ENCODE measurements around the gene RUBCN.
"Not testable (repeated sequence)": the region's sequence is repeated elsewhere in the genome, so short reads cannot be mapped to it uniquely, and the experiment has no call there.

Gene RUBCN

DNA sequence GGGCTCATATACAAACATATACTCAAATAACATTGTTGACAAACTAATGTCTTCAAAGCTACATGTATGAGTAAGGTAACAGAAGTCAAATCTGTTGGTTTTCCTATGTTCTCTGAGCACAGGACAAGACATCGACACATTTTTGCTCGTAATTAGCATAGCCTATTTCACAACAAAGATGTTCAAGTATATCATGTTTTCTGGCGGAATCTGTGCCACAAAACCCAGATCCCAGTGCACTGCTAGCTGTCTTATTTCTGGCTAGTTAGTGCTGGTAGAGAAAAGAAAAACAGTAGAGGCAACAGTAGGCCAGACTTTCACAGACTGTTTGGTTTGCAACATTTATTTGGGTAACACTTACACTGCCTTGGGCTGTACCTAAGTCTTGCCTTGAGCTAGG is 51.2 kb downstream of the RUBCN start:
- DNase-seq (ENCODE audit: low read depth), result no peak

DNA sequence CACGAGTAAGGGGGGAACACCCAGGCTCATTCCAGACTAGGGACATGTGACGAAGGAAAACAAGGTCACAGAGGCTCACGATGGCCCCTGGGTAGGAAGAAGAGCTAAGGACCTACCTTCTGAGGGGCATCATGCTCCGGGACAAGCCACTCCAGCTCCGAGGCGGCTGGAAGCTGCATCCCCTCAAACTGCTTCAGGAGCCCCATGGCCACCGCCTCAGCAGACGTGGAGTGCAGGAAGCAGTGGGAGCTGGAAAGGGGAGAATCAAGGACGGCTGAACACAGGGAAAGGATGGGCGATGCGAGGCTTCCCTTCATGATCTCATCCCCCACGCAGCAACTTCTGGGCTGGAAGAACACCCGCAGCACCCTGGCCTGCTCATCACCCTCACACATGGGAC is 53.5 kb downstream of the RUBCN start:
- DNase-seq (ENCODE audit: low read depth), result no peak

DNA sequence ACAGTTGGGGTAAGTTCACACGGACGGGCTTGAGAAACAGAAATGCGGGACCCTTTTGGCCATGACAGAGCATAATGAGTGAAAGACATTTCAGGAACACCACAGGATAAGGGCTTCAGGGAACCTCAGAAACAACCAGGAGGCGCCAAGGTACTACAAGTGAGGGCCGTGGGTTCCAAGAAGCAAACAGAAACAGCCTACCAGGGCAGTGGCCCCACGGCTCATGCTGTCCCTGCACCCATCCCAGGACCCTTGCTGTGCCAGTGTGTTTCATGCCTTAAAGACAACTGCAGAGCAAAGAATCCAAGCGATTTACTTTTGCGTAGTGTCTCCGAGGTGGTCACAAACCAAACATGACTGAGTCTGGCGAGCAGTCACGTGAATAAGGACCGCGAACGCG is 54.0 kb downstream of the RUBCN start:
- no peak for DNase-seq (ENCODE audit: low read depth)

DNA sequence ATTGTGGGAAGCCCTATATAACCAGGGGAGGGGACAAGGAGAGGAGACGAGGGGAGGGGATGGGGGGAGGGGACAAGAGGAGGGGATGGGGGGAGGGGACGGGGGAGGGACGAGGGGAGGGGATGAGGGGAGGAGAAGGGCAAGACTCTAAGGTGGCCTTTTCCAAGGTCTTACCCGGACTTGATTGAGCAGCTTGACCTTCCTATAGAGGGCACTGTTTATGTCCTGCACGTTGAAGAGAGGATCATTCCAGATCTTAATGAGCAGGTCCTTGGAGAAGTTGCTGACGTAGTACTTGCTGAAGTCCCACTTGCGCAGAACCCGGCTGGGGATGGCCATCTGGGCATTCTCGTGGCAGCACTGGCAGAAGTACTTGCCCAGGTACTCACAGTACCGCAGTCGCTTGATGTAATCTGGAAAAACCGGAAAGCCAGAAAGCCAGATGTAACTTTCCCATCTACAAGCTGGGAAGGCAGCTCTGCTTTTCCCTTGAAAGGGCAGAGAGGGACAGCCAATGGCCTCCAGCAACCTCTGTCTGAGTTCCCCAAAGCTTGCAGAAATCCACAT is 55.7 kb downstream of the RUBCN start:
- no peak for DNase-seq (ENCODE audit: low read depth)

DNA sequence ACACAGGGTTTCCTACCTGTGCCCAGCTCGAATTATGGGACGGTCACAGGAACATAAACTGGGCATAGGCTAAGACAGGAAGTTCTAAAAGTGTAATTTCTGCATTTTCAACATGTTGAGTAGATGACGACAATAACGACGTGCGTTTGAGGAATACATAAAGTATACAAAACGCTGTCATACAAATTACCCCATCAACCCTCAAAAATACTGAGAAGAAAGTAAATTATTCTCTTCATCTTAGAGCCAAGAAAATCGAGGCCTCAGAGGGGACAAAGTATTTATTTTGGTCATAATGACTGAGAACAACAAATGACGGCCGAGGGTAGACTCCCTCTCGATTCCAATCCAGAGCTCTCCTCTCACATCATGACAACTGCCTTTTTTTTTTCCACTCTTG is 60.8 kb downstream of the RUBCN start:
- DNase-seq (ENCODE audit: low read depth), result no peak

DNA sequence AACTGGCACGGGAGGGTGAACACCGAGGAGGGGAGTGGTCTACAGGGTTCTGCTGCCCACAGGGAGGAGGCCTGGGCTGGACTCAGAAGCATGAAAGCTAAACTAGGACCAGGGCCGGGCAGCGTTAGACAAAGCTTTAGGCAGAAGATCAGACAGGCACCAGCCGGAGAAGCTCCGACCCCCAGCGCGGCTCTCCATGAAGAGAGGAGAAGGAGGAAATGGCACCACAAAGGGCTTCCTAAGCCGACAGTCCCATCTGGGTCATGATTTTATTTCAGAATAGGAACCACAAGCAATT is 61.2 kb downstream of the RUBCN start:
- DNase-seq (ENCODE audit: low read depth), result no peak

DNA sequence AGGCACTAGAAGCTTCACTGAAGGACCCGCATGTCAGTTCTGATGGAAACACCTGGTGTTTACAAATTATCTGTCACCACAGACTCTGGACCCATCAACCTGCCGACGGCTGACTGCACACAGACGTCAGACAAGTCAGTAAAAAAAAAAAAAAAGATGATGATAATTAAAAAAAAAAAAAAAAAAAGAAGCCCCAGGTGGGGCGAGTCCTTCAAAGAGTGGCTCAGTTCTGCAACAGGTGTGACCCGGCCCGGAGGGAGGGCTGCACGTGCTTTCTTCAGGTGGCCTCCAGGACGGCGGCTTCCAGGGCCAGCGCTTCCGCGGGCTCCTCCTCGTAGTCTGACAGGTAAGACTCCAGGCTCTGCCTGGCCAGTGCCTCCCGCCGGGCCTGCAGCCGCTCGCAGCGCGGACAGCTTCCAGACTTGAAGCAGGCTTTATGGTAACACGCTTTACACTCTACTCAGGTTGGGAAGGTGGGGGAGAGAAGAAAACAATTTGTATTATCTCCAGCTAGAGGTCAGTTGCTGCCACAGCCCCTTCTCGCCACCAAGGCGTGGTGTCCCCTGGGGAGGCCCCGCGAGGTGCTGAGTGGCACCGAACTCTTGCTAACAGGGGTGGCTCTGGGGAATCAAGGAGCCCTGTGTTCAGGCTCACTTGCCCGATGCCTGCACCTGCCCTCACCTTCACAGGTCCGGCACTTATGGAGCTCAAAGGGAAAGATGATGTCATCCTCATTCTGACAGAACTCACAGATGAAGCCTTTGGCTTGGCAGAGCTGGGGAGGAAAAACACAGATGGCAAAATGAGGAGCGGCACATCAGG is 61.8 kb downstream of the RUBCN start:
- DNase-seq (ENCODE audit: low read depth), result no peak

DNA sequence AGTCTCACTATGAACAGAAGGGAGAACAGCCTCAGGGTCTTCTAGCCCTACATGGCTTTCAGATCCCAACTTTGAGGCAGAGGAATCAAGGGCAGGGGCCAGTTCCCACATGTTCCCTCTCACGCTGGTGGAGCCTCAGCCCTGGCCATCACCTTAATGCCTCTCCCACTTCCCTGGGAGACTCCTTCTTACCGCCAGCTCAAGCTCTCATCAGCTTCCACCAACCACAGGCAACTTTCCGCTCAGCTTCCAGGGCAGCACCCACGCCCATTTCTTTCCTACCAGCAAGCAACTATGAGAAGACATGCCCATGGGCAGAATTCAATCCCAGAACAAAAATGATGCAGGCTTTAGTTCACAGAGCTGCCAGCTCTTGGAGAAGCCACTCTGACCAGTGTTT is 63.5 kb downstream of the RUBCN start:
- no peak for DNase-seq (ENCODE audit: low read depth)

DNA sequence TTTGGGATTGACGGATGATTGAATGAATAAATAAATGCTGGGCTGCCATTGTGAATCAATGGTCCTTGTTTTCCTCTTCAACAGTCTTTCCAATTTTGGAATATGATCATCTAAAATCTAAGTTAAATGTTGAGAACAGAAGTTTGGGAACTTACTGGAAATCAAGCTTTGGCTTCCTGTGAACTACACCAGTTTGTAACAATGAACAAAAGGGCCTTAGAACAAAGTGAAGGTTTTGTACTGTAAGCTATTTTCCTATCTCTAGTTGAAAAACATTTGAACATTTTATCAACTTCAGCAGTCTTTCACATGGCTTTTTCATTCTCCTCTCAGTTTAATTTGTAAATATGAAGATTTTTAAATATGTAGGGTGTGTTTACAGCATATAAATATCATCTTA is 66.3 kb downstream of the RUBCN start:
- DNase-seq (ENCODE audit: low read depth), result no peak

DNA sequence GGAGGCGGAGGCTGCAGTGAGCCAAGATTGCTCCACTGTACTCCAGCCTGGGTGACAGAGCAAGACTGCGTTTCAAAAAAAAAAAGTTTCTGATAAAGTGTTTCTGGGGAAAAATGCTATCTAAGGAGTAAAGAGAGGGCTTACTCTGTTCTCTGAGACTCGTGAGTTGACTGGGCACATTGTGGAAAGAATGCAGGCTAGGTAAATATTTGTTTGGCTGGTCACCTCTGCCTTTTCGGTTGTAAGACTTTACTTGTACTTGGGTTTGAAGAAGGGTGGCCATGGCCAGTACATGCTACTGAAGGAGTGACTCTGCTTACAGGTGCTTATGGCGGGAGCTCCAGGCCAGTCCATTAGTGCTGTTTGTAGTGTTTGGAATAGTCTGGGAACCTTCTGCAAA is 68.7 kb downstream of the RUBCN start:
- DNase-seq (ENCODE audit: low read depth), result no peak

DNA sequence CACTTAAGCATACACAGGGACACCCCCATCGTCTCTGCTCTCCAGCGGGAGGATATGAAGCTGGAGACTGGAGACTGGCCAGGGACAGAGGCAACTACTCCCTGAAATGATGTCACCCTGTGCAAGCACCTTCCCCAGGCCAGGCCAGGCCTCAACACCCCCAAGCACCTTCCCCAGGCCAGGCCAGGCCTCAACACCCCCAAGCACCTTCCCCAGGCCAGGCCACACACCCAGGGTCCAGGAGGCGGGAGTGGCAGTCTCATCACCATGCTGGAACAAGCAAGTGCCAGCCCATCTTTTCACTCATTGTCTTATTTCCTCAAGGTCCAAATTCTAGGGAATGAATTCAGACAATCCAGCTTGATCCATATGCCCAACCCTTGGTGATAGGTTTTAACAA is 69.4 kb downstream of the RUBCN start:
- not testable (repeated sequence) for DNase-seq (ENCODE audit: low read depth)

DNA sequence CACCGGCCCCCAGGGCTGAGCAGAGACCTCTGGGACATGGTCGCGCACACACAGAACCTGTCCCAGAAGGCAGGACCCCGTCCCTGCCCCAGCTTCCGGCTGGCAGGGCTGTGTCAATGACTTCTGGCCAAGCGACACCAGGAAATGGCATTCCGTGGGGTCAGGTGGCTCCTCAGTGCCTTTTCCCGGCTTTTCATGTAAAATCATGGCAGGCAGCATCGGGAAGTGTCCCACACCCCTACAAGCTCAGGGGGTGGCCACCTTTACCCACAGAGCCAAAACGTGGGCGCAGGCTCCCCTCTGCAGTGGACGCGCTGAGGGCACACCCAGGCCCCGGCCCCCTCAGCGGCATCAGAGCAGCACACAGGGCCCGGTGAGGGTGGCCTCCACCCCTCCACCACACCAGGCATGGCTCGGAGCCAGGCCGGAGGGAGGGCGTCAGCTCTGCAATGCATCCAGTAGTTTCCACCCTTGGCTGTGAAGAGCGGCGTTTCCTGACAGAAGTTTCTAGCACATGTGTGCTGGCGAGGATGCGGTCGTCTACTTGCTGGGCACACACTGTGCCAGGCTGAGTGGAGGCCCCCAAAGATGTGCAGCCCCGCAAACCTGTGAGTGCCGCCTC is 70.4 kb downstream of the RUBCN start:
- not testable (repeated sequence) for DNase-seq (ENCODE audit: low read depth)

DNA sequence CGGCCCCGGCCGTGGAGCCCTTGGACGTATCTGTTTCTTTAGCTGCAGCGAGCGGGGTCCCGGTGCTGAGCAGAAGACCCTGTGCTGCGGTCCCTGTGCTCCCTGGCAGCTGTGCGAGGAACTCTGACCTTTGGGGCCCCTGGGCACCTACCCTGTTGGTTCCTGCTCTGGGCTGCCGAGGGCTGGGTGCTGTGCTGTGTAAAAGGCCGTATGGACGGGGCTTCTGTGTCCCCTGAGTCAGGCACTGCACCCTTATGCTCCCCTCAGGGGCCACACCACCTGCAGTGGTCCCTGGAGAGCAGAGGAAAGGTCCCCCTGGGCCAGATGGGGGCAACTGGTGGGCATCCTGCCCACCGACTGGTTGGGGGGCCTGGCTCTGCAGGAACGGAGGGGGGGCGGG is 71.2 kb downstream of the RUBCN start:
- DNase-seq (ENCODE audit: low read depth), result not testable (repeated sequence)

DNA sequence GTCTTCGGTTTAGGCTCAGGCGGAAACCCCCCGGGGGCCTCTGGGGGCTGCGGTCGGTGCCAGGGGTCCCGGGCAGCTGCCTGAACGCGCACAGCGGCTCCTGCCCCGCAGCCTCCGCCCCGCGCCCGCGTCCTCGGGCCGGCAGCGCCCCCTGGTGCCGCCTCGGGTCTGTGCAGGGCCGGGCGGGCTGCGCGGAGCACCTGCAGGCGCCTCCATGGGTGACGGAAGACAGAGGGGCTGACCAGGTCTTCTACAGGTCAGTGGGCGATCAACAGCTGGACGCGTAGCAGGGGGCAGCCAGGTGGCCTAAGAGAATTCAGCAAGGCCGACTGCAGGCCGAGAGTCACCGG is 71.6 kb downstream of the RUBCN start:
- DNase-seq (ENCODE audit: low read depth), result not testable (repeated sequence)

DNA sequence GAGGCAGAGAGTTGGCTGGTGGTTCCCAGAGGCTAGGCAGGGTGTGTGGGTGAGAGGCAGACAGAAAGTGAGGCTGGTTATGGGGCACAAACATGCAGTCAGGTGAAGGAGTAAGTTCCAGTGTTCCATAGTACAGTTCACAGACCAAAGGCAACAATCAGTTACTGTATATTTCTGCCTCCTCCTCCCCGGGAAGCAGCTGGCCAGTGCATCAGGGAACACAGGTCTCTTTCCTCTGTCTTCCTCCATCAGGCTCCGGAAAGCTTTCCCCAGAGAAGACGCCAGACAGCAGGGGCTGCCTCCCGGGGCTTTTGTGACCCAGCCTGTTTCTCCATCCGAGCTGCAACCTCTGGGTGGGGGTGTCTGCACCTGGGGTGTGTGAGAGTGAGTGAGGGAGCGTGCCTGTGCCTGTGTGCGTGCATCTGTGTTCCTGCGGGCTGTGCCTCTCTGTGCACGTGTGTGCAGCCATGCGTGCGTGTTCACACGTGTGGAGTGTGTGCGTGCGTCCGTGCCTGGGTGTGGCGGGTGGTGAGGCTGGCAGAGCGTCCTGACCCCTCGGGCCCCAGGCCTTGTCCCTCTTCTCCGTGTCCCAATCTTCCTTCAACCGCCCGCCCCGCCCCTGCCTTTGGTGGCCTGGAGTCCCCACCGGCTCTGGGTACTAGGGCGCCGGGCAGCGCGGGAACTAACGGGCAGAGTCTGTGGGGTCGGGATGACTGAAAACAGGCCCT is 72.1 kb downstream of the RUBCN start:
- DNase-seq (ENCODE audit: low read depth), result not testable (repeated sequence)

DNA sequence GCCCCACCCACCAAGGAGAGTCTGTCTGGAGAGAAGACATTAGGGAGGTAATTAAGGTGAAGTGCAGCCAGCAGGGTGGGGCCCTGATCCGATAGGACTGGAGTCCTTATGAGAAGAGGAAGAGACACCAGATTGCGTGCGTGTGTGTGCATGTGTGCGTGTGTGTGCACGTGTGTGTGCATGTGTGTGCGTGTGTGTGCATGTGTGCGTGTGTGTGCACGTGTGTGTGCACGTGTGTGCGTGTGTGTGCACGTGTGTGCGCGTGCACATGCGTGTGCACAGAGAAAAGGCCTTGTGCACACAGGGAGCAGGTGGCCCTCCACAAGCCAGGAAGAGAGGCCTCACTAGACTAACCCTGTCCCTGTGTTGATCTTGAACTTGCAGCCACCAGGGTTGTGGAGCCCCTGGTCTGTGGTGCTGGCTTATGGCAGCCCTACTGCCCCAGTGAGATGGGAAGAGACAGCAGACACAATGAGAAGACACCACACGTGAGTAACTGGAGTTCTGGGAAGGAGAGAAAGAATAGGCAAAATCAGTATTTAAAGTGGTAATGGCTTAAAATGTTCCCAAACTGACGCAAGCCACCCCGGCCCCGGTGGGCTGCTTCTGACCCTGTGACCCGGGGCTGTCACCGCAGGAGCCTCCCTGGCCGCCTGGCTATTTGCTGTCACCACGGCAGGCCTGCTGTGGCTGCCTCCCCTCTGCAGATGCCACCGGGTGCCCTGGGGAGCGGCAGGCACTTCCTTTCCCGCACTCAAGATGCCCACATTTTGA is 73.2 kb downstream of the RUBCN start:
- not testable (repeated sequence) for DNase-seq (ENCODE audit: low read depth)

DNA sequence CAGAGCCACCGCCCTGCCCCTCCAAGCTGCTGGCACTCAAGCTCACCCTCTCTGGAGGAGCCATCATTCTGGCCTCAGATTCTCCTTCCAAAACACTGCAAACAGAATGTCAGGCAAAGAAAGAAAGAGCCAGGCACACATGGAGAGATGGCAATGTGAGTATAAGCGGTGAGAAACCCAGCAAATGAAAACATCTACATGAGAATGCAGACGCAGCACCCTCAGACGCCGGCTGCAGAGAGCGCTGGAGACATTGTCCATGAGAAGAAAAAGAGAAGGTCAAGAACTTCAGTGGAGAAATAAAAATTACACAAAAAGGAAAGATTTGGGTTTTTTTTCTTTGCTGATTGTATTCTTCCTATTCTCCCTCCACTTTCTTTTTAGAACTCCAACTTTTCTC is 74.4 kb downstream of the RUBCN start:
- not testable (repeated sequence) for DNase-seq (ENCODE audit: low read depth)

DNA sequence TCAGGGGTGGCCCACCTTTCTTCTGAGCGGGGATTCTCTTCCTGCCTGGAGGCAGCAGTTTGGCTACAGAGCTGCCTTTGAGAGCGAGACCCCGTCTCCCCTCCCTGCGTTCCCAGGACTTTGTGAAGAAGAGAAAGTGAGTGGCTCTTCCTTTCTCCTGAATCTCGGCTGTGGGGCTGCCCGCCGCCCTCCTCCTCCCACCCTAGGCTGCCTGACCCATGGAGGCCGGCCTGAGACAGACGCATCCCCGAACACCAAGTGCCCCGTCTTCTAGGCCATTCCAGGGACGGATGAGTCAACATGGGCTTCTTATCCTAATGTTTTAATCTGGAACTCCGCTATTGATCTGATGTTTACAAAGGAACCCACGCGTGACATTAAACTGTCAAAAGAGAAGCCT is 74.8 kb downstream of the RUBCN start:
- not testable (repeated sequence) for DNase-seq (ENCODE audit: low read depth)

DNA sequence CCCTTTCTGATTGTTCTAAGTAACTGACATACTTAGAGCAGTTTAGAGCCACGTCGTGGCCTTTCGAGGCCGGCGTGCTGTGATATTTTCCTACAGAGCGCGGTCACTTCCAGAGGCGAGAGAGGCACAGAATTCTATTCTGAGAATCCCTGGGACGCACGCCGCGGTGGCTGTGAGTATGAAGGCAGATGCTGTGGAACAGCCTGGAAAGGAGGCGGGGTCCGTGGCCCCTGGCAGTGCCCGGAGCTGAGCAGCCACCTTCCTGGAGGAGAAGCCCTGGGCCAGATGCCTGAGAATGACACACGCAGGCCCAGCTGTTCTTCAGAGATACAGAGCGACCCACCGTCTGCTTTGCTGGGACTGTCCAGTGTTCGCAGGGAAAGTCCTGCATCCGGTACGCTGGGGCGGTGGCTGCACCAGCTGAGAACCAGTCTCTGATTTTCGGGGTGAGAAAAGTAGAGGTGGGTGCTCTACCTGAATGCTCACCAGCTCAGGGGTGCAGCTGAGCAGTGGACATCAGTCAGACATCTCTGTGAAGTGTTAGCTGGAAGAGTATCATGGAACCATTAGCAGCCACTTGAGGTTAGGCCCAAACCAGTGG is 75.4 kb downstream of the RUBCN start:
- not testable (repeated sequence) for DNase-seq (ENCODE audit: low read depth)

DNA sequence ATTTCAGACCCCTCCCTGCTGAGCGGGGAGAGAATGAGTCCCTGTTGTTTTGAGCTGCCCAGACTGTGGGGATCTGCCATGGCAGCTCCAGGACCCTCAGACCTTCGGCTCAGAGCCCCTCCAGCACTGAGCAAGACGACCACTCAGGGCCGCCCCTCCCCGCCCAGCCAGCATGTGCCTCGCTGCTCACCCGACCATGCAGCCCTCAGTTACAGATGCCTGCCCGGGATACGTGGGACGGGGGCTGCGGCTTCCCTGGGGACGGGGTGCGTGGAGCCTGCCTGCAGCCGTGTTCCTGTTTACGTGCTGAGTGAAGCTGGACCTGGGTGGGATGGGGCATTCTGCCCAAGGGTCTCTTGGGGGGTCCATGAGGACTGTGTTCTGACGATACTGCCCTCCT is 77.0 kb downstream of the RUBCN start:
- DNase-seq (ENCODE audit: low read depth), result not testable (repeated sequence)

DNA sequence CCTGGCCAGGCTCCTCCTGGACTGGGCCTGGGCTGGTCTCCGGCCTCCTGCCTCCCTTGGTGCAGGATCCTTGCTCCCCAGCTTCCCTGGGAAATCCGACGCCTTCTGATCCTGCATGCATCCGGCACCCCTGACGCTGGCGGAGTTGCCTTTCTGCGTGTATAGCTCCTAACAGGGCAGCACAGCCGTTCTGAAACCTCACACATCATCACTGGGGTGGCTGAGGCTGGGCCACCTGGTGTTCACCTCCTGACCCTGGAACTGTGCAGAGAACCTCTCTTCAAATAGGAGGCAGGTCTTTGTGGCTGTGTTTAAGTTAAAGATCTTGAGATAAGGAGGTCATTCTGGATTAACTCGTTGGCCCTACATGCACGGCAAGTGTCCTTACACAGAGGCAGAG is 77.6 kb downstream of the RUBCN start:
- DNase-seq (ENCODE audit: low read depth), result not testable (repeated sequence)

DNA sequence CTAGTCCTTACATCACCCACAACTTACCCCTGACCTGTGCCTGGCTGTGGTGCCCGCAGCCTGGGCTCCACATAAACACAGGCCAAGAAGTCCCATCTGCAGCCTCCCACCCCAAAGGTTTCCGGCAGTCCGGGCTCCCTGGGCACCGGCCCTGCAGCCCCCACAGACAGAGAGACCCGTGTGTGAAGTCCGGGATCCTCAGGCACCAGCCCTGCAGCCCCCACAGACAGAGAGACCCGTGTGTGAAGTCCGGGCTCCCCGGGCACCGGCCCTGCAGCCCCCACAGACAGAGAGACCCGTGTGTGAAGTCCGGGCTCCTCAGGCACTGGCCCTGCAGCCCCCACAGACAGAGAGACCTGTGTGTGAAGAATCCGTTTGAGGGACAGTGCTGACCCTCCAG is 78.0 kb downstream of the RUBCN start:
- not testable (repeated sequence) for DNase-seq (ENCODE audit: low read depth)
